SK-N-SH (cell line): ENCODE results near the gene AHNAK2.

Experiments
- CTCF ChIP-seq: fragments of 200-600 bp; sonication (generic); IDR thresholded peaks from 2 replicates; pipeline ENCODE4 v1.6.1; 2017; ENCODE audit warnings: antibody characterized with exemption, mild to moderate bottlenecking, moderate library complexity
- EP300 ChIP-seq, 2 experiments: IDR thresholded peaks; 2 replicates each; pipeline versions ENCODE4 v1.4.0 to v1.6.1; 2012; ENCODE audit warnings: borderline replicate concordance in 1 of 2, low read depth in 1 of 2, low read length in 1 of 2
- FOXM1 ChIP-seq: IDR thresholded peaks from 2 replicates; pipeline ENCODE4 v1.4.0; 2012; ENCODE audit warnings: low read depth, mild to moderate bottlenecking
- REST ChIP-seq: IDR thresholded peaks from 2 replicates; pipeline ENCODE4 v1.6.1; 2012; ENCODE audit warnings: mild to moderate bottlenecking, low read depth, low read length, moderate library complexity
- TF ChIP-seq, protein P1 (sequence below): IDR thresholded peaks from 2 replicates; pipeline ENCODE4 v1.4.0; 2012; ENCODE audit warnings: low read depth

GRCh38 chr14:104948736-104949031 lies 29.5 kb downstream of the AHNAK2 start:
- TF ChIP-seq CTCF (no peak), EP300 (IDR thresholded peaks at IDR 0.05; ENCODE audit: borderline replicate concordance in 1 of 2, low read depth in 1 of 2, low read length in 1 of 2) (no peak), REST (no peak), FOXM1 (no peak)
- TF ChIP-seq, protein P1, sequence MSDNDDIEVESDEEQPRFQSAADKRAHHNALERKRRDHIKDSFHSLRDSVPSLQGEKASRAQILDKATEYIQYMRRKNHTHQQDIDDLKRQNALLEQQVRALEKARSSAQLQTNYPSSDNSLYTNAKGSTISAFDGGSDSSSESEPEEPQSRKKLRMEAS, result no peak
